Sigmoid colon (tissue), 7 donors: ENCODE results near the gene PIAS2. TPM values are rescaled to one million over a fixed set of nuclear protein-coding genes. Genes with fewer than 3 reads are reported as not detected.

Experiments
- DNase-seq: peaks from one replicate; pipeline ENCODE4 v3.0.0-alpha.2; 2019
- H3K27ac ChIP-seq, 4 donors: fragments of 200-600 bp; sonication (generic); one replicate each; pipeline ENCODE4 v1.5.1; 2016 to 2019; ENCODE audit warnings: mild to moderate bottlenecking in 1 of 4
- H3K27me3 ChIP-seq, 3 donors: fragments of 200-600 bp; sonication (generic); one replicate each; pipeline ENCODE4 v1.5.1; 2019; ENCODE audit warnings: mild to moderate bottlenecking in 1 of 3
- H3K36me3 ChIP-seq, 4 donors: fragments of 200-600 bp; sonication (generic); one replicate each; pipeline ENCODE4 v1.5.1; 2016 to 2019
- H3K4me1 ChIP-seq, 4 donors: fragments of 200-600 bp; sonication (generic); one replicate each; pipeline ENCODE4 v1.5.1; 2017 to 2019
- H3K4me3 ChIP-seq, 4 donors: fragments of 200-600 bp; sonication (generic); one replicate each; pipeline ENCODE4 v1.5.1; 2017 to 2019; ENCODE audit warnings: mild to moderate bottlenecking in 2 of 4, moderate library complexity in 1 of 4
- H3K9me3 ChIP-seq, 4 donors: fragments of 200-600 bp in 3 of 4; sonication (generic) in 3 of 4; one replicate each; pipeline versions ENCODE4 v1.5.1 to v1.6.1; 2013 to 2019
- EP300 ChIP-seq, 4 donors: sonication (generic); formaldehyde crosslinking; IDR thresholded peaks; one replicate each; pipeline ENCODE4 v1.6.1; 2017; ENCODE audit warnings: antibody characterized with exemption in 4 of 4
- POLR2A ChIP-seq, 2 donors: fragments of 450-650 bp; IDR thresholded peaks; one replicate each; pipeline ENCODE4 v1.6.1; 2016; ENCODE audit warnings: antibody characterized with exemption in 2 of 2, mild to moderate bottlenecking in 2 of 2, moderate library complexity in 2 of 2
- POLR2AphosphoS5 ChIP-seq, 4 donors: sonication (generic); formaldehyde crosslinking; IDR thresholded peaks; one replicate each; pipeline ENCODE4 v1.6.1; 2017; ENCODE audit warnings: antibody characterized with exemption in 4 of 4
- WGBS, 2 donors: extraction: QIAGEN DNeasy Blood & Tissue Kit; methylation state at CpG; one replicate each; pipeline ENCODE4 v1.1.7; 2013; 5-methylcytosine and 5-hydroxymethylcytosine counted together
- intact Hi-C: fragments of 100-400 bp; cut with DNase I; formaldehyde crosslinking; loops from one replicate; pipeline ENCODE4 v1.15.1; 2023
- polyA plus RNA-seq, 3 donors: library from polyadenylated mRNA; stranded (reverse); fragments of 200-250 nt; gene quantifications; one replicate each; pipeline ENCODE4 v1.2.3, GENCODE V29; 2013
- total RNA-seq, 4 donors: library from RNA; depleted of rRNA; stranded (reverse); fragments of >200 nt; gene quantifications; one replicate each; pipeline ENCODE4 v1.1.0, GENCODE V29; 2016
- TF ChIP-seq, protein P1 (sequence below), 4 experiments: fragments of 450-650 bp in 3 of 4; fragments of 200-600 bp in 1 of 4; IDR thresholded peaks; one replicate each; pipeline ENCODE4 v1.5.1; 2016 to 2019; ENCODE audit warnings: antibody characterized with exemption in 4 of 4, mild to moderate bottlenecking in 3 of 4, moderate library complexity in 2 of 4
- donor health status: healthy with polysubstance abuse.
- donor health status: Bipolar disorder and iron deficiency.
- donor health status: healthy.

The PIAS2 gene
- total and polyA plus RNA-seq, 7 donors = 5.5 to 36.6 (median 30.0) TPM

DNA sequence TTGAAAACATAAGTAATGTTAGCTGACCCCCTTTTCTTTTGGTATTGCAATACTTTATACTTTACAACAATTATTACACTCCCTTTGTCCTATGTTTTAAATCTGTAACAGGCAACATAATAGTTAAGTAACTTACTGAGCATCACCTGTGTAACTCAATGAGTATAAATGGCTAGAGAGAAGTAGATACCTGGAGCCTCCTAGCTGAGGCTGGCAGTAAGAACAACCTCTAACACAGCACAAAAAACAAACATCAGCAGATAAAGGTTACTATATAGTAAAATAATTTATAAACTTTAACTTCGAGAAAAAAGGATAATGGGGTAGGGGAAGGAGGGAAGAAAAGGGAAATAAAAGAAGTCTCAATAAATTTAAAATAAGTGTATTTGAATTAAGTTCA, 87.4 kb downstream of the PIAS2 start:
- no peak overlapping the region for H3K4me3 ChIP-seq
- DNase-seq = no peak
- H3K27me3 ChIP-seq = no peaks in the 10 kb centered on the region
- intact Hi-C loops = no loop called here
- TF ChIP-seq, protein P1, sequence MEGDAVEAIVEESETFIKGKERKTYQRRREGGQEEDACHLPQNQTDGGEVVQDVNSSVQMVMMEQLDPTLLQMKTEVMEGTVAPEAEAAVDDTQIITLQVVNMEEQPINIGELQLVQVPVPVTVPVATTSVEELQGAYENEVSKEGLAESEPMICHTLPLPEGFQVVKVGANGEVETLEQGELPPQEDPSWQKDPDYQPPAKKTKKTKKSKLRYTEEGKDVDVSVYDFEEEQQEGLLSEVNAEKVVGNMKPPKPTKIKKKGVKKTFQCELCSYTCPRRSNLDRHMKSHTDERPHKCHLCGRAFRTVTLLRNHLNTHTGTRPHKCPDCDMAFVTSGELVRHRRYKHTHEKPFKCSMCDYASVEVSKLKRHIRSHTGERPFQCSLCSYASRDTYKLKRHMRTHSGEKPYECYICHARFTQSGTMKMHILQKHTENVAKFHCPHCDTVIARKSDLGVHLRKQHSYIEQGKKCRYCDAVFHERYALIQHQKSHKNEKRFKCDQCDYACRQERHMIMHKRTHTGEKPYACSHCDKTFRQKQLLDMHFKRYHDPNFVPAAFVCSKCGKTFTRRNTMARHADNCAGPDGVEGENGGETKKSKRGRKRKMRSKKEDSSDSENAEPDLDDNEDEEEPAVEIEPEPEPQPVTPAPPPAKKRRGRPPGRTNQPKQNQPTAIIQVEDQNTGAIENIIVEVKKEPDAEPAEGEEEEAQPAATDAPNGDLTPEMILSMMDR (IDR thresholded peaks at IDR 0.05) = no peak
- no peak for TF ChIP-seq POLR2AphosphoS5 (IDR thresholded peaks at IDR 0.05)
- no peak for TF ChIP-seq POLR2A (IDR thresholded peaks at IDR 0.05)
- TF ChIP-seq EP300 (IDR thresholded peaks at IDR 0.05) = no peak
- H3K36me3 ChIP-seq = peaks cover 5 to 53% (median 18%) of the 10 kb centered on the region in 4 donors
- WGBS, 2 donors = 76 to 91% methylated on average over 1 of the region's 1 CpG
- H3K4me1 ChIP-seq = no peaks in the 10 kb centered on the region
- no peaks in the 10 kb centered on the region for H3K9me3 ChIP-seq
- no peak overlapping the region for H3K27ac ChIP-seq

DNA sequence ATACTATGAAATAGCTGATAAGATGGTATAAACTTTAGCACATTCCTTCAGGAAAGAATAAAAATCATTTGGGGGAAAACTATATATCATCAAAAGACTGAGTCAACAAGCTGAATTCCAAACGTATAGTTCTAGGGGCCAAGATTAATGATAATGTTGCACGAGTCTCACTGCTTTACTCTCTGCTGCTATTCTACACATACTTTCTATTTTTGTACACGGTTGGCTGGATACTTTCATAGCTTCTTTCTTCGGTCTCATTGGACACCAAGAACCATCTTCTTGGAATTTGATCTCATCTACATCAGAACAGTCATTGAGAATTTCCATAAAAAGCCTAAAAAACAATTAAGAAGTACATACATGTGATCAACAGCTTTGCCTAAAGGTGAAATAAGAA, 87.8 kb downstream of the PIAS2 start:
- H3K27me3 ChIP-seq = no peaks in the 10 kb centered on the region
- TF ChIP-seq, protein P1 (IDR thresholded peaks at IDR 0.05) = no peak
- no peak for TF ChIP-seq POLR2AphosphoS5 (IDR thresholded peaks at IDR 0.05)
- TF ChIP-seq POLR2A (IDR thresholded peaks at IDR 0.05) = no peak
- TF ChIP-seq EP300 (IDR thresholded peaks at IDR 0.05) = no peak
- no peaks in the 10 kb centered on the region for H3K9me3 ChIP-seq
- peaks cover 5 to 49% (median 18%) of the 10 kb centered on the region in 4 donors for H3K36me3 ChIP-seq
- no peak overlapping the region for H3K4me3 ChIP-seq
- intact Hi-C loops = no loop called here
- H3K4me1 ChIP-seq = no peaks in the 10 kb centered on the region
- no peak for DNase-seq
- WGBS, 2 donors = 91 to 96% methylated on average over 4 of the region's 4 CpGs
- H3K27ac ChIP-seq = no peak overlapping the region

DNA sequence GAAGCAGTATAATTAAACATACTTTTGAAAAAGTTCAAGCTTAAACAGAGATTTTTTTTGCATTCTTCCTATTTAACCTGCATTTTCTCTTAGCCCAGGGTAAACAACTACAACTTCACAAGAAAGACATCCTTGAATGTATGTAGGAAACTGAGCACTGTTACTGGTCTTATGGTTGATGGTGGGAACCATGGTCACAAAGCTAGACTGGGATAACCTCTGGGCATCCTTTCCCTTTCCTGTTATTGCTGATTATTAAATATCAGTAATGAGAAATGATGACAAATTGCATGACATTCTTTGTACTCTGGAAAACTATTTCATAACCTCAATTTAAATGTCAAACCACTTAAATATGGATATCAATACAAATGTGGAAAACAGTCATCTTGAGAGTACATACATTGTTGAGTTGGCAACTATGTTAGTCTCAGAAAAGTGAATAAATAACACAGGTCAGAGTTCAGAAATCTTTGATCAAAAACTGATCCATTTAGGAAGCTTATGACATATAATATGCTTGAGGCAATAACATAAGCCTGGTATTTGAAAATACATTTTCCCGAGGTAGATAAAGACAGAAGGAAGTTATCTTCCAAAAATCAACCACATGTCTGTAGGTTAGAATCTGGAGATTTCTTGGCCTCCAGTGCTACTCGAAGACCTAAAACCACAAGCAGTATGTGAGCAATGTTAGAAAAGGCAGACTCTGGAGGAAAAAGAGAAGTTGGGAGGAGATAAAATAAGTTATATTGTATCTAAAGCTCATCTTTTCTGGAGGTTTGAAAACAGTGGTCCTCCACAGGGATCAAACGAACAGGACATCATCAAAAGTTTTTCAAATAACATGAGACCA, 95.2 kb downstream of the PIAS2 start:
- H3K27ac ChIP-seq = no peak overlapping the region
- TF ChIP-seq, protein P1 (IDR thresholded peaks at IDR 0.05) = no peak
- TF ChIP-seq POLR2A (IDR thresholded peaks at IDR 0.05) (no peak), EP300 (IDR thresholded peaks at IDR 0.05) (no peak), POLR2AphosphoS5 (IDR thresholded peaks at IDR 0.05) (no peak)
- H3K4me1 ChIP-seq = no peaks in the 10 kb centered on the region
- no peak for DNase-seq
- H3K9me3 ChIP-seq = no peaks in the 10 kb centered on the region
- 63 to 78% methylated on average over 3 of the region's 3 CpGs for WGBS, 2 donors
- intact Hi-C loops = no loop called here
- H3K36me3 ChIP-seq = peaks cover 0 to 14% (median 5%) of the 10 kb centered on the region in 4 donors
- no peaks in the 10 kb centered on the region for H3K27me3 ChIP-seq
- H3K4me3 ChIP-seq = no peak overlapping the region

DNA sequence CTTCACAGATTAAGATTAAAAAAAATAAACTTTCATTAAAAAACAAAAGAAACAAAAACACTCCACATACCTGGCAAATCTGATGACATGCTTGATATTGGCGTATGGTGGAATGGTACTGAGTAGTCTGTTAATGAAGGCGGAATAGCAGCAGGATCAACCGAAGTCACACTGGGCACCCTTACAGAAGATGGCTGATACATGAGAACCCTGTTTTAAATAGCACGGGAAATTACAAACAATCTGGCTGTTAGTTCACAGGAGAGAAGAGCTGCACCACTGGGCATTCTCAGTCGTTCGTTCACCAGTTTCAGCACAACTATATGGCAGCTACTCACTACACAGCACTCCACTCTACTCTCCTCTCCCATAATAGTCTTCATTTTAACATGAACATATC, 96.4 kb downstream of the PIAS2 start:
- Histone ChIP-seq H3K9me3 (no peaks in the 10 kb centered on the region), H3K36me3 (peaks cover 0 to 2% (median 0%) of the 10 kb centered on the region in 4 donors), H3K4me3 (no peak overlapping the region), H3K4me1 (no peaks in the 10 kb centered on the region), H3K27ac (no peak overlapping the region), H3K27me3 (no peaks in the 10 kb centered on the region)
- DNase-seq = no peak
- 96 to 97% methylated on average over 6 of the region's 6 CpGs for WGBS, 2 donors
- no peak for TF ChIP-seq POLR2AphosphoS5 (IDR thresholded peaks at IDR 0.05)
- TF ChIP-seq, protein P1 (IDR thresholded peaks at IDR 0.05) = no peak
- intact Hi-C loops = no loop called here
